ENCODE data around the gene IGFBPL1. TPM values are rescaled to one million over a fixed set of nuclear protein-coding genes. Genes with fewer than 3 reads are reported as not detected.

IGFBPL1 gene
- total RNA-seq, 1 experiment from 2014 or later: 37.9 TPM

GRCh38 chr9:38408719-38409118, 15.5 kb downstream of the IGFBPL1 start:
- Histone ChIP-seq H3K9ac (ENCODE audit: extremely low read depth, insufficient read length, low read length) (no peak overlapping the region), H3K4ac (ENCODE audit: low read depth, low read length) (no peak overlapping the region), H3K27me3 (ENCODE audit: insufficient read depth, low read length) (no peaks in the 10 kb centered on the region), H3K9me3 (ENCODE audit: control insufficient read depth, low read depth, low read length) (no peaks in the 10 kb centered on the region), H4K8ac (replicated peaks; ENCODE audit: insufficient read length, low read depth, low read length) (no peak overlapping the region), H3K79me2 (ENCODE audit: insufficient read depth, low read length) (no peaks in the 10 kb centered on the region), H3K27ac (ENCODE audit: insufficient read length, low read depth, low read length) (no peak overlapping the region), H3T11ph (ENCODE audit: low read length) (no peak overlapping the region), H3K56ac (ENCODE audit: insufficient read length, low read depth, low read length) (no peak overlapping the region), H3K14ac (ENCODE audit: insufficient read depth, low read length) (no peak overlapping the region), H3K4me2 (ENCODE audit: insufficient read depth, insufficient read length, low read length) (no peak overlapping the region), H2BK15ac (ENCODE audit: low read depth, low read length) (no peak overlapping the region), H3K23ac (ENCODE audit: insufficient read length, low read depth, low read length) (no peak overlapping the region), H2AK5ac (ENCODE audit: insufficient read length, low read length) (no peak overlapping the region), H4K20me1 (ENCODE audit: control insufficient read depth, insufficient read depth, insufficient read length) (no peaks in the 10 kb centered on the region), H4K91ac (ENCODE audit: insufficient read length, low read depth, low read length) (no peak overlapping the region), H2BK120ac (ENCODE audit: low read depth, low read length, poor library complexity, severe bottlenecking) (no peak overlapping the region), H3K18ac (ENCODE audit: insufficient read length, low read depth, low read length) (no peak overlapping the region), H2AFZ (ENCODE audit: low read length) (no peak overlapping the region), H3K4me1 (ENCODE audit: insufficient read depth, low read length) (no peaks in the 10 kb centered on the region), H3K23me2 (ENCODE audit: insufficient read length, low read depth, low read length, poor library complexity, severe bottlenecking) (no peaks in the 10 kb centered on the region), H4K5ac (ENCODE audit: insufficient read length, low read depth, low read length) (no peak overlapping the region), H2BK5ac (ENCODE audit: insufficient read length, low read length) (no peak overlapping the region), H2BK12ac (ENCODE audit: insufficient read length, low read depth, low read length) (no peak overlapping the region), H2BK20ac (ENCODE audit: low read depth, low read length, poor library complexity, severe bottlenecking) (no peak overlapping the region), H3K79me1 (ENCODE audit: insufficient read depth, low read depth, low read length, poor library complexity, severe bottlenecking) (no peaks in the 10 kb centered on the region)
- TF ChIP-seq CTCF (conservative IDR thresholded peaks at IDR 0.05): no peak
- Mint-ChIP-seq H3K36me3 (ENCODE audit: insufficient read depth in 1 of 3, low read depth in 3 of 3) (peaks cover 0 to 13% (median 0%) of the 10 kb centered on the region in 3 experiments; a peak in 3 of 7 replicates), H3K4me1 (peaks cover 5 to 8% of the 10 kb centered on the region in 2 experiments; a peak in 3 of 4 replicates), H3K27ac (no peak overlapping the region), H3K9me3 (no peaks in the 10 kb centered on the region), H3K27me3 (ENCODE audit: low read depth) (peaks cover 5% of the 10 kb centered on the region; the same call in 1 of the 2 replicates), H3K4me3 (no peak overlapping the region)
- DNase-seq: no peak
- no CpG with 5 or more reads among the region's 4 CpGs for WGBS (ENCODE audit: extremely low coverage, insufficient read length, low lambda C conversion rate)
